Neural progenitor cell (in vitro differentiated cells): ENCODE data around the gene WWOX.

Source experiments
- CTCF ChIP-seq: fragments of 200-600 bp; sonication (generic); IDR thresholded peaks from 2 replicates; pipeline ENCODE4 v1.5.1; 2017; ENCODE audit warnings: antibody characterized with exemption, mild to moderate bottlenecking
- EZH2 ChIP-seq: fragments of 200-600 bp; sonication (generic); IDR thresholded peaks from 2 replicates; pipeline ENCODE4 v1.6.1; 2017; ENCODE audit warnings: antibody characterized with exemption, mild to moderate bottlenecking, moderate library complexity

GRCh38 chr16:79137426-79137939 is 1038.0 kb downstream of the WWOX start:
- TF ChIP-seq CTCF, result no peak
- TF ChIP-seq EZH2, result no peak
